Cardiac septum (tissue), 1 donor: ENCODE measurements around the gene PSD. TPM values are rescaled to one million over a fixed set of nuclear protein-coding genes. Genes with fewer than 3 reads are reported as not detected.

ENCODE experiments used
- DNase-seq: peaks from one replicate; pipeline ENCODE4 v3.0.0-alpha.2; 2020; ENCODE audit warnings: low spot score
- intact Hi-C: fragments of 100-400 bp; cut with DNase I; formaldehyde crosslinking; loops from one replicate; pipeline ENCODE4 v1.14.0; 2022
- total RNA-seq: library from RNA; stranded (reverse); fragmentation: NEBNext Ultra II Directional; extraction: Animal tissue kit (Norgen Biotek cat#: 25700); gene quantifications from one replicate; pipeline ENCODE4 v1.2.1, GENCODE V29; 2021
- donor health status: DM: no; HTN: no; CAD: no.

PSD gene
- total RNA-seq, 1 donor from 2014 or later = 1.7 TPM

DNA sequence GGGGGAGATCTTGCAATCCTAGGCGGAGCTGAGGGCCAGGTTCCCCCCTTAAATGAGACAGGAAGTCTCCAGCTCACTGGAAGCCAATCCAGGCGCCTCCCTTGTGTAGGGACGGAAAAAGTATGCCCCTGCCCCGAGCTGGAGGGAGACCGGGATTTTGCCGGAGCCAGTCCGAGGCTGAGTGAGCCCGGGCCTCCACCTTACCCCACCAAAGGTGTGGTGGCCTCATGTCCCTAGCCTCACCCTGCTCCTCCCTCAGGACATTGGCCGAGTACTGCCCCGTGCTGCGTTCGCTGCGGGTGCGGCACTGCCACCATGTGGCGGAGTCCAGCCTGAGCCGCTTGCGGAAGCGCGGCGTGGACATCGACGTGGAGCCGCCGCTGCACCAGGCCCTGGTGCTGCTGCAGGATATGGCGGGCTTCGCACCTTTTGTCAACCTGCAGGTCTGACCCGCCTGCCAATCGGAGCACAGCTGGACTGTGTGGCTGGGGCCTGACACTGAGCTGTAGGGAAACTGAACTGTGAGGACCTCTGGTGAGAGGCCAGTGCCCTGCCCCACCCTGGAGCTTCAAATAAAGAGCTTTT lies 4.1 kb upstream of the PSD start:
- peak; percentile 94 for DNase-seq
- intact Hi-C loops = loop anchor here (1.0 to 5.0 kb wide), 3 partner anchors 10 to 270 kb away; partner anchors contain the start of genes ACTR1A, CUEDC2, NOLC1 and SUFU

DNA sequence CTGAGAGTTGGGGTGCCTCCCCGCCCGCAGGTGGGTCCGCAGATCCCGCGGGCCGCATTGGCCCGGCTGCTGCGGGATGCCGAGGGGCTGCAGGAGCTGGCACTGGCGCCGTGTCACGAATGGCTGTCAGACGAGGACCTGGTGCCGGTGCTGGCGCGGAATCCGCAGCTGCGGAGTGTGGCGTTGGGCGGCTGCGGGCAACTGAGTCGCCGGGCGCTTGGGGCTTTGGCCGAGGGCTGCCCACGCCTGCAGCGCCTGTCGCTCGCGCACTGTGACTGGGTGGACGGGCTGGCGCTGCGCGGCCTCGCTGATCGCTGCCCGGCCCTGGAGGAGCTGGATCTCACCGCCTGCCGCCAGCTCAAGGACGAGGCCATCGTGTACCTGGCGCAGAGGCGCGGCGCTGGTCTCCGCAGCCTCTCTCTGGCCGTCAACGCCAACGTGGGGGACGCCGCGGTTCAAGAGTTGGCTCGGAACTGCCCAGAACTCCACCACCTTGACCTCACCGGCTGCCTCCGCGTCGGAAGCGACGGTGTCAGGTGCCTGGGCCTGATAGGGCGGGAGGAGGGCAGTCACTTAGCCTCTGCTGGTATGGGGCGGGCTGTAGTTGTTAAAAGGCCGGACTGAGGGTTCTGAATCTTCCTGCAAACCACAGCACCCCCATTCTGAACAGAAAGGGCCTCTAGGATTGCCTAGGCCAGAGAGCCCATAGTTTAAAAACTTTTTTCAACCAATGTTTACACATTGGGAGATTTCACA lies 3.4 kb upstream of the PSD start:
- DNase-seq = no peak
- intact Hi-C loops = loop anchor here (1.0 to 5.0 kb wide), 4 partner anchors 10 to 270 kb away; partner anchors contain the start of genes ACTR1A, CUEDC2, NFKB2 and NOLC1

DNA sequence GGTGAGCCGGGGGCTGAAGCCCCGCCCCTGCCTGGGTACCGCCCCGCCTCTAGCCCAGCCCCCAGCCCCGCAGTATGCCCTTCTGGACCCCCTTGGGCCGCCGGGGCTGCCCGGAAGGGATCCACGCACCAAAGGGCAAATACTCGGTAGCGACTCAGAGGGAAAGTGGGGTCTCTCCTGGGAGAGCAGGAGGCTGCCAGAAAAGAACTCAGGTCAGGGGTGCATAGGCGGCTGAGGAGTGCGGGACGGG lies 2.8 kb upstream of the PSD start:
- DNase-seq = no peak
- intact Hi-C loops = loop anchor here (2.0 to 5.0 kb wide), 3 partner anchors 27 to 269 kb away; partner anchors contain the start of genes ACTR1A, NFKB2, NOLC1 and SUFU

DNA sequence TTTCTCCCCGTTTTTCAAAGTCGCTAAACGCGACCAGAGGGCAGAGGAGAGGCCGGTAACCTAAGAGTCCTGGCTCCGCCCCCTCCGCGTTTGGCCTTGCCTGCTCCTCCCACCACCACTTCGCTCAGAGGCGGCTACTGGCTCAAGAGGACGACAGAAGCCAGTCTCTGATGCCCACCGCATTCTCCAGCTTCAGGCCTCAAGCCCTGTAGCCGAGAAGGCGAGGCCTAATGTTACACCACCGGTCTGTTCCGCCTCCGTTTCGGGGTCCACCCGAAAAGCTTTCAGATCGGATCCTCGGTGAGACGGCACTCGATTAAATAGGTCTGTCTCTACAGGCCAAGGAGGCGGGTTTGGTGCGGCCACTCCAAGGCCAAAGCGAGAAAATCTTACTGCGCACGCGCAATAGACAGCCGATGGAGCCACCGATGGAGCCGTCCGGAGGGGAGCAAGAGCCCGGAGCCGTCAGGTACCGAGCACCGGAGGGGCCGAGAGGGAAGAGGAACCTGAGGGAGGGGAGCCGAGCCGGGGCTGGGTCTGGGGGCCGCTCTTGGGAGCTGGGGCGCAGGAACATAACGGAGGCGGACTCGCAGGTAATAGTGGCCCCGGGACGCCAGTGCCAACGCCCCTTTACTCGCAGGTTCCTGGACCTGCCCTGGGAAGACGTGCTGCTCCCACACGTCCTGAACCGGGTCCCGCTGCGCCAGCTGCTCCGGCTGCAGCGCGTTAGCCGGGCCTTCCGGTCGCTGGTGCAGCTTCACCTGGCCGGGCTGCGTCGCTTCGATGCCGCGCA lies 2.3 kb upstream of the PSD start, which contains the start of gene FBXL15:
FBXL15 (plus strand) TSS at position 123 of the 793 bp plus-strand sequence; CDS start at position 417, 294 bp downstream.
- peak; percentile 98 for DNase-seq
- intact Hi-C loops = loop anchor here (2.0 to 5.0 kb wide), 3 partner anchors 26 to 269 kb away; partner anchors contain the start of genes ACTR1A, NFKB2, NOLC1 and SUFU

DNA sequence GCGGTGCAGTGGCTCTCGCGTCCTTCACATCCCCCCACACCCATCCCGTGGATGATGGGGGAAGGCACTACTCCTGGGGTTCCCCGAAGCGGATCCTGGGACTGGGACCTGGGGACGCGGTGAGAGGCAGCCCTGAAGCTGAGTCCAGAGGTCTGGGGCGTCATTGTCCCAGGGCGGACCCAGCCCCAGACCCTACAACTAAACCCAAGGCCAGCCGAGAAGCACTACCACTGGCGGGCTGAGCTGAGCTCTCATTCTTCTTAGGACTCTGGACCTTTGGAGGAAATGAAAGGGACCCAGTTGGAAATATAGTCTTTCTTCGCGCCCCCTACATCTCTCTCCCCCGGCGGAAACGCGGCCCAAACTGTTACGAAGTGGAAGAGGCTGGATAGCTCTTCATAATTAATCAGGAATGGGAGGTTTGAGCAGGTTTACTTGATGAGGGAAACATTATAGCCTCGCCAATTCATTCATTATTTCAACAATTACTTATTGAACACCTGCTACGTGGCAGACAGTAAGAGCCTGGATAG lies 1.7 kb upstream of the PSD start:
- intact Hi-C loops = loop anchor here (2.0 to 5.0 kb wide), 3 partner anchors 25 to 268 kb away; partner anchors contain the start of genes ACTR1A, NFKB2, NOLC1 and SUFU
- DNase-seq = no peak

DNA sequence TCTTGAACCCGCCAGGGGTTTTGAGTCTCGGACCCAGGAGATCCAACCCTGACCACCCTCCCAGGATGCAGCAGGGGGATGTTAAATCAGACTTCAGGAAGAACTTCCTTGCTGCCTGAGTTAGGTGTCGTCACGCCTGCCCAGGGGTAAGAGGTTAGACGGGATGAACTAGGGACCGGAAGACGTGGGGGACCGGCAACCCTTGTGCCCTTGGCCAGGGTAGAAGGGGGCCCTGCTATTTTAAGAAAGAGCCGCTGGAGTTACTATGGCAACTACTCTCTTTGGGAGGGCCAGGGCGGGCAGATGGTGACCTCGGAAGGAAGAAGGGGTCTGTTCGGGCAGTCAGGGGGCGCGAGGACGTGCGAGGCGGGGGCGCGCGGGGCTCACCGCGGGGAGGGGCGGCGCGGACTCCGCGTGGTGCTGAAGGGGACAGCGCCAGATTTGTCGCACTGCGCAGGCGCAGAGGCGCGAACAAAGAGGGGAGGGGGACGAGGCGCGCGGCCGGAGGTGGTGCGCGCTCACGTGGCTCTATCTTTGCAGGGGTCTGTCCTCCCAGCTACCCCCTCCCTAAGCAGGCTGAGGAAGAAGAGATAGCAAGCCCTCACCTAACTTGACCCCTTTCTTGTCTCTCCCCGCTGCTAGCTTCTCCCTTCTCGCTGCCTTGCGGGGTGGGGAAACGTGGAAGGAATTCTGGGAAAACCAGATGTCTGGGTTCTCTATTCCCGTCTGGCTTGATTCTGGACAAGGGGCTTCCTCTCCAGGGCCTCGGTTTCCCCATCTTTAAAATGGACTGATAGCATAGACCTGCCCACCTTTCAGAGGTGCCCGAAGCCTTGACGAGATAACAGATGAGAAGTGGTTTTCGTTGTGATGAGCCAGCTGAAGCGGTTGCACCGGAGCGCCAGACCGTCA lies 940 bp upstream of the PSD start:
- peak; percentile 89 for DNase-seq
- intact Hi-C loops = loop anchor here (2.0 to 5.0 kb wide), 3 partner anchors 25 to 267 kb away; partner anchors contain the start of genes ACTR1A, NFKB2, NOLC1 and SUFU

DNA sequence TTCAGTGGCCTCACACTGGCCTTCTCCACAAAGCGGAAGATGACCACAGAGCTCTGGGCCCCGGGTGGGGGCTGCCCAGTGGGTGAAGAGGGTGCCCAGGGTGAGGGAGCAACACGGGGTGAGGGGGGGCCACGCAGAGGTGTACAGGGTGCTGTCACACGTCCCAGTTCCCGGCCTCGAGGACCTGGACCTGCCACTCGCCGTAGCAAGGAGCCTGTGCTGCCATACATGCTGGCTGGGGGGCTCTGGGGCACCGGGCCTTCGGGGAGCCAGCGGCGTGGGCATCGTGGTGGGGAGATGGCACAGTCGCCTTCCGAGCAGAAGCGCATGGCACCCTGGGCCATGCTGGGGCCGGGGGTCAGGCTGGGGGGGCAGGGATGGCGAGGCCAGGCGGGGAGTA lies 1.9 kb downstream of the PSD start:
- intact Hi-C loops = no loop called here

DNA sequence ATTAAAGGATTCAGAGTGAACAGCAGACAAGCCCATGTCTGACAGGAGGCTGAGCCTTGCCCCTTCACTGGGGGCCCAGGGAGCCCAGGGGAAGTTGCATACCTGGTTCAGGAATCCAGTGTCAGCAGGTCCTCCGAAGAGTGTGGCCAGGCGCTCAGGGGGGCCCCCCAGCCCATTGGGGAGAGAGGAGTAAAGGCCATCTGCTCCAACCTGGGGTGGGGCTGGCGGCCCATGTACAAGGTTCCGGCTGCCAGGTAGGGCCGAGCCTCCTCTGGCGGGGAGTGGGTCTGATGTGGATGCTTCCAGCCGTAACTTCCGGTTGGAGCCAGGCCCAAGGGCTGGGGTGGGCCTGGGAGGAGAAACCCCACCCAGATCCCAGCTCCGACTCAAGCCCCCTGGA lies 2.3 kb downstream of the PSD start:
- DNase-seq = no peak
- intact Hi-C loops = no loop called here

More for the DNA sequence above, 1.9 kb downstream of the PSD start:
- DNase-seq = no peak

DNA sequence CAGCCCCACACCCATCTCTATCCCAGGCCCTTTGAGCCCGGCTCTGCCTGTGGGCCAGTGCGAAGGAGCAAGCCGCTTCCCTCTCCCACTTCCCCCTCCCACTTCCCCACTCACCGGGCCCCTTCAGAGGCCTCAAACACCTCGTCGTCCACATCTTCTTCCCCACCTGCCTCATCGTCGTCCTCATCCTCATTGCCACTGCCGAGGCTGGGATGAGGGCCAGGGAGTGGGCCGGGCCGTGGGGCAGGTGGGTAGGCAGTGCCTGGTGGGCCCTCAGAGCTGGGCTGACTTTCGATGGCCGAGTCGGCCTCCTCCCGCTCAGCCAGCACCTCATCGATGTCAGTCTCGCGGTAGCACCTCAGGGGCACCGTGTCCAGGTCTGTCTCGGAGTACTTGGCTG lies 3.8 kb downstream of the PSD start:
- intact Hi-C loops = no loop called here
- DNase-seq = no peak

DNA sequence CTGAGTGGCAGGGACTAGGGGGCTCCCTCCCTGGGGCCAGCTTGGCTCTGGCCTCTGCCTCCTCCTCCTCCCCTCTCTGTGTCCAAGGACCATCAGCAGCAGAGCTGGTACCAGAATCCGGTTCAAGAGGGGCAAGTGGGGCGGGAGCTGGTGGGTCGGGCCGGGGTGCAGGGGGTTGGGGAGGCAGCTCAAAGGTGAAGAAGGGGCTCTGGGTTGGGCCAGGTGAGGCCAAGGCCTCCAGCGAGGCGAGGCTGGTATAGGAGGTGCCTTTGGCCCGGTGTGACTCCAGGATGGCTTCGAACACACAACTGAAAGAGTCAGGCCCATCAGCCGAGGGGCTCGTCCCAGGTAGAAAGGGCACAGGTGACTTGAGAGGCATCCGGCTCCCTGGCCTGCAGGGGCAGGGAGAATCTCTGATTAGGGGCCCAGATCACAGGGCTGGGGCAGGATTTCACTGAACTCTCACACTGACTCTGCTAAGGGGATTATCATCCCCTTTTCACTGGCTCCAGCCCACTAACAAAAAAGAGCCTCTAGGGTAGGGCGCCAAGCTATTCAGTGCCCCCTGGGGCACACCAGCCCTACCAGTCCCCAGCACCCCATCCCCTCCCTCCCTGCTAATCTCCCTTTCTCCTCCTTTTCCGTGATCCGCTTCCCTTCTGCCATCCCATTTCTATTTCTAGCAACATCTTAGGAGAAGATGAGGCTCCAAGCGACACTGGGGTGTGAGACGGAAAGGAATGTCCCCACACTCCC lies 4.6 kb downstream of the PSD start:
- intact Hi-C loops = no loop called here
- no peak for DNase-seq

DNA sequence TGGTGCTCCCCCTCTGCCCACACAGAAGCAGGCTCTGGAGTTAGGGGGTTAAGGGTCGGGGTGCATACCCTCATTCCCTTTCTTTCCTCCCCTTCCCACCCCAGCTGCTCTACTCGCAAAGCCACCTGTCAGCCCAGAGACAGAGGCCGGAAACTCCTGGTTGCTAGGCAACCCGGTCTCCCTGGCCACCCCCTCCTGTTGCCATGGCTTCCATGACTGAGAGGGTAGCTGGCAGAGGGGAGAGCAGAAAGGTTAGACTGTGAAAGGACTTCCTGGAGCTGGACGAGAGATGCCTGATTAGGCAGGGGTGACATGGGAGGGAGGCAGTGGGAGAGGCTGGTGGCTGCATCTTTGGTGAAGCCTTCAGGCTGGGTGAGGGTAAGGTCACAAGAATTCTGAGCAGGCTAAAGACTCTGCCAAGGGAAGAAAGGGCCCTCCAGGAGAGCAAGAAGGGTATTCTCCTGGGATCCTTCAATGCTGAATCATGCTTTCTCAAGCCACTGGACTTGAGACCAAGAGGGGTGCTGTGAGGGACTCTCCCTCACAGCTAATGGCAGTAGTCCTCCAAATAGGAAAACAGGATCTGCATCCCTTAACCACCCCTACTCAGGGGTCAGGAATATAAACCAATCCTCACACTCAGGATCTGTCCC lies 5.4 kb downstream of the PSD start:
- intact Hi-C loops = no loop called here

DNA sequence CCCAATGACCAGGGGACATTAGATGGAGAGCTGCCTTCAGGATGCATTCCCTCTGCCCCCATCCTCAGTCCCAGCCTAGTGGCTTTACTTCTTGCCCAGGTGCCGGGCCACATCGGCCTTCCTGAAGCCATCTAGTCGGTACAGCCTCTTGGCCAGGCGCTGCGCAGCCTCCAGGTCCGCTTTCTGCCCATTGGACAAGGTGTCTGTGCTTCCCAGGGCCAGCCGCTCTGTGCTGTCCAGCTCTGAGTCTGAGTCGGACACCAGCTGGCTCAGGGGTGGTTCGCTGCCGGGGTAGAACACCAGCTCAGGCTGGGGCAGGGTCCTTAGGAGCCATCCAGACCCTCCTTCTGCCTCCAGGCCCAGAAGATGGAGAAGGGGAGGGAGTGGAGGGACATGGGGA lies 6.3 kb downstream of the PSD start:
- DNase-seq = no peak
- intact Hi-C loops = no loop called here

More for the DNA sequence above, 5.4 kb downstream of the PSD start:
- DNase-seq = no peak

DNA sequence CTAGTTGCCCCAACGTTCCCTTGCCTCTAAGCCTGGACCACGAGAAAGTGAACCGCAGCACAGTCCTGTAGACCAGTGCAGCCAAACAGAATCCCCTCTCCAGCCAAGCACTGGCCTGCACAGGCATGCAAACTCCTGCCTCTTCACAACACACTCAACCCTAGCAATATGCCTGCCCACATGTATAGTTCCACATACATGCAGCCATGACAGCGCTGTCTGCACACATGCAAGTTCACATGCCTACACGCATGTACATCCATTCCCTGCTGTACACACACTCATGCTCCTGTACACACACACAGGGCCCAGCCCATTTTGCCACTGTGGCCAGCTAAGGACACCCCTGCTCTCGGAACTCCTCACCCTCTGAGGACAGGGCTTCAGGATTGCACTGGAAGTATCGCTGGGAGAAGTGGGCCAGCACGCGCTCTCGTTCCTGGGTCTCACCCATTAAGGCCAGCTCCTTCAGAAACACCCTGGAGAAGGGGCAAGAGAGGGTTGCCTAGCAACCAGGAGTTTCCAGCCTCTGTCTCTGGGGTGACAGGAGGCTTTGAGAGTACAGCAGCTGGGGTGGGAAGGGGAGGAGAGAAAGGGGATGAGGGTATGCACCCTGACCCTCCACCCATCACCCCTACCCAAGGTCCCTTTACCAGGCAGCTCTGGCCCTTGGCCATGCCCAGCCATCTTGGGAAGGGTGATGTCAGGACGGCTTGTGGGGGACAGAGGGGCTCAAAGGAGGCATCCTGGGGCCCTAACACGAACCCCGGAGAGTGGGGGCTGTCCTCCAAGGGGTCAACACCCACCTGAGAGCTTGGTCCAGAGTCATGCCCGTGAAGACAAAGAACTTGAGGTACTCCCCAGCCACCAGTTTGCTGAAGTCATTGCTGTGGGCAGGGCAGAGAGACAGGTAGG lies 7.0 kb downstream of the PSD start:
- intact Hi-C loops = no loop called here
- DNase-seq = no peak

DNA sequence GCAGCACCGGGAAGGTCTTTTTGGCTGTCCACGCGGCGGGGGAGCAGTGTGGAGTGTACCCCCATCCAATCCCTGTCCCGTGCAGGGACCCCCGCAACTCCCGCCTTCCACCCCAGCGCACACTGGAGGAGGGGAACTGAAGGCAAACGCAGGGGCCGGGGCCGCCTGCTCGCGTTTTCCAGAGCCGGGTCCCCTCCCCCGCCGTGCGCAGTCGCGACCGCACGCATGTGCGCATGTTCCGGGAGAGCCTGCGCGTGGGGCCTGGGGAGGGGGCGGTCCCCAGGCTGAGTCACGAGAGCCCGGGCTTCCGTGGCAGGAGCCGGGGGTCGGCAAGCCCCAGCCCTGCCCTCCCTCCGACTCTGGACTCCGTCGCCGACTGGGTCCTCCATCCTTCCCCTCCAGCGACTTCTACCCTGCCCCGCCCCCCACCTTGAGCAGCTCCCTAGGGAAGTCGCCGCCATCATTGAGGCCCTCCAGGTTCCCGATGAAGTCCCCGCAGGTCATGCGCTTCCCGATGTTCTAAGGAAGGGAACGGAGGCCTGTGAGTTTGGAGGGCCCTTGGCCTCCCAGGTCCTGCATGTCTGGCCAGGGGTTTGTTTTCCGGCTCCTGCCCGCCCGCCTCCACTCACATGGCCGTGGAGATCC lies 8.0 kb downstream of the PSD start:
- DNase-seq = no peak
- intact Hi-C loops = no loop called here

DNA sequence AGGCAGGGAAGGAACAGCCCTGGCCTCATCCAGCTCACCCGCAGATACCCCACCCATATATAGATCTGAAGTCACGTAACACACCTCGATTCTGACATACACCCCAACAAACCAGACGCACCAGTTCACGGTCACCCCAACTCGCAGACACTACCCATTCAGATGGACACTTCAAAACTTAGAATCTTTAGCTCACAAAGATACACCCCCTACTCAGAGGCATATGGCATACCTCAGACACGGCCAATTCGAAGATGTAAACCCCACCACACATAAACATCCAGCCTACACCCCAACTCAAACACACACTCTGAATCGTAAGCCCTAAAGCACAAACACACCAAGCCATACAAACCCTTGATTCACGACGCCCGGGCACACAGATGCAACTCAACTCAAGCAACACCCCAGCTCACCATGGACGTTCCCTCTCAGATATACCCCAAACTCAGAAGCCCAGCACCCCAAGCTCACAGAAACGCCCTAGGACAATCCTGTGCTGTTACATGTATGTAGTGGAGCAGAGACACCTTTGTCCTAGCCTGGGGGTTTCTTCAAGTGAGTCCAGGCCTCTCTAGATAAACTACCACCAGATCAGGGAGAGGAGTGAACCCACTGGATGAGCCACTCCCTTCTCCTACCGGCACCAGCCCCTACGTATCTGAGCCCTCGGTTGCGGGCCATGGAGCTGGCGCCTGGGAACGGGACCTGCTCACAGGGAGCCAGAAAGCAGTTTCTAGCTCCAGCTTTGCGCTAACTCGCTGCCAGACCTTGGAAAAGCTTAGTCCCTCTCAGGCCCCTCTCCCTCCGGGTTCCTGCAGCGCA lies 8.8 kb downstream of the PSD start:
- DNase-seq = no peak
- intact Hi-C loops = no loop called here
